ENCODE measurements around the gene UPK3BL1. TPM values are rescaled to one million over a fixed set of nuclear protein-coding genes. Genes with fewer than 3 reads are reported as not detected.
"Not testable (repeated sequence)": the region's sequence is repeated elsewhere in the genome, so short reads cannot be mapped to it uniquely, and the experiment has no call there.

The UPK3BL1 gene
- total RNA-seq = 10 to 100 TPM; 13.2 to 20.8 TPM

DNA sequence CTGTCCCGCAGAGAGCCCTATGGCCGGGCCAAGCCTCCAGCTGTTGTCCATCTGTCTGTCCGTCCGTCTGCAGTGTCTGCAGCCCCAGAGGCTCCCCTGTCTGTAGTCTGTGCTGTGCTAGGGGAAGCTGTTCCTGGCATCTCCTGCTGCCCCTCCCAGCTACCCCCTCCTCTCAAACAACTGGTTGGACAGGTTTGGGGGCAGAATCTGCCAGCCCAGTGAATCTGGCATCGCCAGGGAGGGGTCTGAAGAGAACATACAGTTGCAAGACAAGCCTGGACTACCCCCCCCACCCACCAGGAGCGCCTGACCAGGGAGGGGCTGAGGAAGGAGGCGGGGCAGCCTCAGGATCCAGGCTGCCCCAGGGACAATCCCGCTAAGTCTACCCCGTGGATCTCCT lies at the start of gene UPK3BL1:
Gene UPK3BL1 (minus strand): TSS at position 101 of the 400 bp plus-strand sequence. CDS start 50 bp downstream, at position 51.
- CTCF ChIA-PET, POLR2A ChIA-PET: not testable (repeated sequence)

DNA sequence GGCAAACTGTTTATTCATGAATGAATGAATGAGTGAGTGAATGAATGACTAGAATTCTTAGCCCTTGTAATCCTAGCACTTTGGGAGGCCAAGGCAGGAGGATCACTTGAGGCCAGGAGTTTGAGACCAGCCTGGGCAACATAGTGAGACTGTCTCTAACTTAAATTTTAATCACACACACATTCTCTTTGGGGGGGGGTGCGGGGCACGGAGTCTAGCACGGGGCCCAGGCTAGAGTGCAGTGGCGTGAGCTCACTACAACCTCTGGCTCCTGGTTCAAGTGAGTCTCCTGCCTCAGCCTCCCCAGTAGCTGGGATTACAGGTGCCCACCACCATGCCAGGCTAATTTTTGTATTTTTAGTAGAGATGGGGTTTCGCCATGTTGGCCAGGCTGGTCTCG lies 48.0 kb upstream of the UPK3BL1 start:
- POLR2A ChIA-PET, CTCF ChIA-PET: not testable (repeated sequence)

DNA sequence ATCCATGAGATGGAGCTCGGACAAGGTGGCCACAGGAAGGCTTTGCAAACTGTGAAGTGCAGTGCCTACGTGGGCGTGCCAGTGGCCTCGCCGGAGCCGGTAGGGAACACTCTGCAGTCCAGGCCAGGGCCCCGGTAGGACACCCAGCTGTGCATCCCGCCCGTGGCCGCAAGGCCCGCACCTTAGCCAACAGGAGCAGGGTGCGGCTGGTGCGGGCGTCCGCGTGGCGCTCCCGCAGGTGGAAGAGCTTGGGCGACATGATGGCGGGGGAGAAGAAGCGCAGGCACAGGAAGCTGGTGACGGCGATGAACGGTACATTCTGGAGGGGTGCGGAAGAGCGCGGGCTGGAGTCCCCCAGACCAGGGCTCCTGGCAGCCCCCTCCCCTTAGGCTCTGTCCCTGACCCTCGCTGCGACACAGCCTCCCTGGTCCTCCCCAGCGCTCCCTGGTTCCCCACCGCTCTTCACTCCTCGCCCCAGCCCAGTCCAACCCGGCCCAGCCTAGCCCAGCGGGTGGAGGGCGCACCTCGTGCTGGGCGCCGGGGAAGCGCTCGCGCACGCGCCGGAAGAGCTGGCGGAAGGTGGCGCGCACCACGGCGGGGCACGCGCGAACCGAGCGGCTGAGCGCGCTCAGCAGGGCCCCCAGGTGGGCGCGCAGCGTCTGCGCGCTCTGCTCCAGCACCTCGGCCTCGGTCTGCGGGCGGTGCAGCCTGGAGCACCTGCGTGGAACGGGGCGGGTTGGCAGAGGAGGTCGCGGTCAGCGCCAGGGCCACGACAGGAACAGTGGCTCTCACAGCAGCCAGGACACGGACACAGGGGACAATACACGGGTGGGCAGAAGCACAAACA lies 47.1 kb upstream of the UPK3BL1 start:
- POLR2A ChIA-PET, CTCF ChIA-PET: not testable (repeated sequence)

DNA sequence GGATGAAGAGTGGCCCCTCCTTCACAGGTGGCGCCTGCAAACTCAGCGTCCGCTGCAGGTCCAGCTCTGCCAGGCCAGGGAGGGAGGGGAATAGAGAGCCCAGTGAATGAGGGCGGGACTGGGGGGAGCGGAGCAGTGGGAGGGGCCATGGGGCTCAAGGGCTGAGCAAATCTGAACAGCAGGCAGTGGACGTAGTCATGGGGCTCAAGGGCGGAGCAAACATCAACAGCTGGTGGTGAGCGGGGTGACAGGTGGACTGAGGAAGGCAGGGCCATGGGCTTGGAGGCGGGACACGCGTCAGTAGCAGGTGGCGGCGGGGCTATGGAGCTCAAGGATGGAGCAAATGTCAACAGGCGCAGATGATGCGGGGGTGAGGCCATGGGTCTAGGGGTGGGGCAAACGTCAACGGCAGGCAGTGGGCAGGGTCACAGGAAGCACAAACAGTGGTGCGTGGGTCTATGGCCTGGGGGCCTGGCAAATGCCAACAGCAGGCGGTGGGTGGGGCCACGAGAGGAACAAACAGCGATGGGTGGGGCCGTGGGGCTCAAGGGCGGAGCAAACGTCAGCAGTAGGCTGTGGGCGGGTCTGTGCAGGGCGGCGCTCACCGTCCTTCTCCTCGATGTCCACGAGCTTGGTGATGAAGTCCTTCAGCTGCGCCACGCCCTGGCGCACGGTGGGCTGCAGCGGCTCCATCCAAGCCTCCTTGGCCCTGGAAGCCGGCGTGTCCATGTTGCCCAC lies 45.9 kb upstream of the UPK3BL1 start:
- POLR2A ChIA-PET, CTCF ChIA-PET: not testable (repeated sequence)

DNA sequence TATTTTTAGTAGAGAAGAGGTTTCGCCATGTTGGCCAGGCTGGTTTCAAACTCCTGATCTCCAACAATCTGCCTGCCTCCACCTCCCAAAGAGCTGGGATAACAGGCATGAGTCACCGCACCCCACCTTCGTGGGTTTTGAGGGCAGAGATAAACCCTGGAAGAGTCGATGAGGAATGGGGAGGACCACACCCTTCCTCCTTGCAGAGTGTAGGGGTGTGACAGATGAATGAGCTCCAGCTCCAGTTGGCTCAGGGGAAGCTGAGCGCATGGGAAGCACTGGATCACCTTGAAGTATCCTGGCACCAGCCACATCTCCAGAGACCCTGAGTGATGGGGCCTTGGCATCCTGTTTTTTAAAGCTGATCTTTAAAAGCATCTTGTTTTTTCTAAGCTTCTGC lies 40.0 kb upstream of the UPK3BL1 start:
- CTCF ChIA-PET, POLR2A ChIA-PET: not testable (repeated sequence)

DNA sequence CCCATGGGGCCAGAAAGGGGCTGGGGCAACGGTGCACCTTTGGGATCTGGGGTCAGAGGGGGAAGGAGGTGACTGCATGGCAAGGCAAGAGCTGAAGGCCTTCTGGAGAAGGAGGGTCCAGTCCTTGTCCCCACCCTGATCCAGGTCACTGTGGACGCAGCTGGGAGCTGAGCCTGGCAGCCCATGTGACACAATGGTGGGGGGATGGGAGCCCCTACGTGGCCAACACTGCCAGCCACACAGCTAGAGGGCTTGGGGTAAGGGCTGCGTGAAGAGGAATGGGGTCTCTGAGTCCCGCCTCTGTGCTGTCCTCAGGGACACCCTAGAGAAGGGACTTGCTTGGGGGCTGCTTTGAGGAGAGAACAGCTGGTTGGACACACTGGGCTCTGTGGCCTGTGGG lies 38.2 kb upstream of the UPK3BL1 start:
- POLR2A ChIA-PET, CTCF ChIA-PET: not testable (repeated sequence)

GRCh38 chr7:102675545-102675944 lies 33.0 kb upstream of the UPK3BL1 start:
- POLR2A ChIA-PET, CTCF ChIA-PET: not testable (repeated sequence)

GRCh38 chr7:102673447-102674067 lies 31.0 kb upstream of the UPK3BL1 start:
- POLR2A ChIA-PET, CTCF ChIA-PET: not testable (repeated sequence)

- CTCF ChIA-PET, POLR2A ChIA-PET: not testable (repeated sequence)
These were observed 29.3 kb upstream of the UPK3BL1 start for GRCh38 chr7:102671956-102672307.

- POLR2A ChIA-PET, CTCF ChIA-PET: not testable (repeated sequence)
These were observed 28.8 kb upstream of the UPK3BL1 start, which contains the start of gene POLR2J2 for GRCh38 chr7:102671166-102671955. Gene POLR2J2 (minus strand): TSS chr7:102671663. CDS start chr7:102671601, 62 bp downstream.

DNA sequence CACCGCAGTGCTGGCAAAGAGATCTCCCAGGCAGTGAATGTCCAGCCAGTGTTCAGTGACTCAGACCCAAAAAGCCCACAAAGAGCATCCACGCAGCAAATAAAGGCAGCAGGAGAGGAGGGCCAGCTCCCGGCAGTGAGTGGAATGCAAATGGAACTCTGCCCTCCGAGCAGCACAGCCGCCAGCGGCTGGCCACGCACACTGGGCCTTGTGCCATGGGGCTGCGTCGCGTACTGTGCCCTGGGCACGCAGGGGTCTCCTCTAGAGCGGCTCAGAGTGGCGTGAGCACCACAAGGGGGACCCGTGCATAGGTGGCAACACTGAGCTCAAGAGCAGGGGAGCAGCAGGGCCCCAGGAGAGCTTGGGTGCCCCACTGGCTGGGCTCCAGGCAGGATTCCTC lies 24.9 kb upstream of the UPK3BL1 start:
- CTCF ChIA-PET, POLR2A ChIA-PET: not testable (repeated sequence)

GRCh38 chr7:102666850-102667249 lies 24.3 kb upstream of the UPK3BL1 start:
- POLR2A ChIA-PET = not testable (repeated sequence)

DNA sequence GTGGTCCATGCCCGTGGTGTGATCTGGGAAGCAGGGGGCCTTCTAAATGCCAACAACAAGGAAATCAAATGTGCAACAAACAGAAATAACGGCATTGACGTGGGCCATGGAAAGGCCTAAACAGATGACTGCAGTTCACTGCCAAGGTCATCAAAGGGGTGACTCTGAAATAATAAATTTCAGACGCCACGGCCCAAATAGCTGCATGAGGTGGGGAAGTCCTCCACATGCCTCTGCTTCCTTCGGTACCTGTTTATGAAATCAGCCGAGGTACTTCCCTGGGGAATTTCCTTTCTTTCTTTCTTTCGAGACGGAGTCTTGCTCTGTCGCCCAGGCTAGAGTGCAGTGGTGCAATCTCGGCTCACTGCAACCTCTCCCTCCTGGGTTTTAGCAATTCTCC lies 22.2 kb upstream of the UPK3BL1 start:
- POLR2A ChIA-PET, CTCF ChIA-PET: not testable (repeated sequence)

More at GRCh38 chr7:102666850-102667249, 24.3 kb upstream of the UPK3BL1 start:
- CTCF ChIA-PET = not testable (repeated sequence)

DNA sequence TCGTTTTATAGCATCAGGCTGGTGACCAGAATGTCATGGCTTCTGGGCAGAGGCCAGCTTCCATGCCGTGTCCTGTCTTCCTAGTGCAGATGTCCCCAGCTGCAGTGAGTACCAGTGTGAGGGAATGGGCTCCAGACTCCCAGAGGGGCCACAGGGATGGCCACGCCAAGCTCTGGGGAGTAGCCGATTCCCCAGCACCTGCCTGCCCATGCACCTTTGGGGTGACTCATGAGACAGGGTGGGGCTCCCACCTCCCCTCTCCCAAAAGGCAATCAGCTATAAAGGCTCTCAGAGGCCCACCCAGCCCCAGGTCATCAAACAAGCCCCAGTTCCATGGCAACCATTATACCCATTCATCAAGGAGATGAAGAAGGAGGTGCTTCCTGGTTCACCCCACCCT lies 7.3 kb upstream of the UPK3BL1 start, which contains the start of gene SPDYE2B:
Gene SPDYE2B (plus strand): TSS at position 396 of the 400 bp plus-strand sequence. CDS start 2,030 bp downstream, outside the sequence.
- CTCF ChIA-PET, POLR2A ChIA-PET: not testable (repeated sequence)

- CTCF ChIA-PET, POLR2A ChIA-PET: not testable (repeated sequence)
These were observed 5.2 kb upstream of the UPK3BL1 start for GRCh38 chr7:102647813-102648212.

DNA sequence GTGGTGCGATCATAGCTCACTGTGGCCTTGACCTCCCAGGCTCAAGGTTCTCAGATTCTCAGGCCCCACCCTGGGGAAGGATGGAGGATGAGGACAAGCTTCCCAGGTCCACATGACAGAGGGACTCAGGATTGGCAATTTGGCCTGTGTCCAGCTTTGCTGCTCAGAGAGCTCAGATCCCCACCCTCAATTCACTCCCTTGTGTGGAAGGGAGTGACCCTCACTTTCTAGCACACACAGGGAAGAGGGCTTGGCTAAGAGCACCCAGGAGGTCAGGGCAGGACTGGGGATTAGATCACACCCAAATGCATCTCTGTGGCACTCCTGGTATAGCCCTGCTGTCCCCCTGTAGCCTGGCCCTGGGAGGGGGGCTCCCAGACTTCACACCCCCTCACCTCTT lies 813 bp upstream of the UPK3BL1 start:
- CTCF ChIA-PET, POLR2A ChIA-PET: not testable (repeated sequence)

DNA sequence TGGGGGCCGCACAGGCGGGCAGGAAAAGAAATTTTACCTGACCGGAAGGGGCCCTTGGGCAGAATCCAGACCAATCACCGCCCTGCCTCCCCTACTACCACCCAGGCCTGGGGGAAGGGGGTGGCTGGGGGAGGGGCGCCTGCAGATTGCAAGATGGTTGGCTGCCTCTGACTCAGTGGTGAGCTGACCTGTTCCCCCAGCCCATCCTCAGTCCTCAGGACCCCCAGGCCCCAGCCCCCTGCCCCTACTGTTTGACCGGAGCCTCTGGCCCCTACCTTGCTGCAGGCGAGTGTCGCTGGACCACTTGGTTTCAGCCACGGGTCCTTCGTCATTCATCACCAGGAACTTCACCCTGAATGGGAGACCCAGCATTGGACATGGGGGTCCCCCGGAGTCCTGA lies 3.7 kb downstream of the UPK3BL1 start:
- CTCF ChIA-PET, POLR2A ChIA-PET: not testable (repeated sequence)

GRCh38 chr7:102636956-102637355 lies 5.6 kb downstream of the UPK3BL1 start:
- POLR2A ChIA-PET, CTCF ChIA-PET: not testable (repeated sequence)

DNA sequence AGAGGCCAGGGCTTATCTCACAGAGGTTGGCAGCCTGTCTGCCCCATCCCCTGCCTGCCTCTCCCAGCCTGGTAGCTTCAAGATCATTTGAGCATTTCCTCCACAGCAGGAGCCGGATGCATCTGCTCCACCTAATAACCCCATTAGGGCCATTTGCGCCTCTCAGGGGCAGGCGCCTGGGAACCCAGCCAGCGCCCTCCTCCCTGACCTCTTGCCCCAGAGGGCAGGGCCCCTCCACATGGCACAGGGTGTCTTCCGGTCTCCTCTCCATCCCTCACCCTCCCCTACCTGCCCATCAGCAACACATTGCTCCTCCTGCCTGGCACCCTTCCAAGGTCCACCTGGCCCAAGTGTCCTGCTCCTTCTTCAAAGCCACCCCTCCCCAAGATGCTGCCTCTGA lies 7.2 kb downstream of the UPK3BL1 start:
- CTCF ChIA-PET, POLR2A ChIA-PET: not testable (repeated sequence)

GRCh38 chr7:102634299-102634698 lies 8.3 kb downstream of the UPK3BL1 start:
- CTCF ChIA-PET, POLR2A ChIA-PET: not testable (repeated sequence)
